HepG2 (cell line): ENCODE measurements around the gene CYB5B. TPM values are rescaled to one million over a fixed set of nuclear protein-coding genes. Genes with fewer than 3 reads are reported as not detected.

Experiments used
- AHDC1 ChIP-seq: sonication (generic); formaldehyde crosslinking; IDR thresholded peaks from 2 replicates; pipeline ENCODE4 v1.5.1; 2020; ENCODE audit warnings: mild to moderate bottlenecking, missing genetic modification reagents, borderline replicate concordance
- MAX ChIP-seq: IDR thresholded peaks from 2 replicates; pipeline ENCODE4 v1.6.1; 2012; ENCODE audit warnings: inconsistent platforms
- PHB2 ChIP-seq: fragments of 450-650 bp; IDR thresholded peaks from 2 replicates; pipeline ENCODE4 v1.6.1; 2018; ENCODE audit not compliant: partially characterized antibody
- RNF219 ChIP-seq: sonication (generic); formaldehyde crosslinking; IDR thresholded peaks from 2 replicates; pipeline ENCODE4 v1.5.0; 2020; ENCODE audit warnings: mild to moderate bottlenecking, missing genetic modification reagents
- UBTF ChIP-seq: sonication (generic); formaldehyde crosslinking; IDR thresholded peaks from 2 replicates; pipeline ENCODE4 v1.4.0; 2020; ENCODE audit warnings: mild to moderate bottlenecking, missing genetic modification reagents
- ZBTB46 ChIP-seq: sonication (generic); formaldehyde crosslinking; IDR thresholded peaks from 2 replicates; pipeline ENCODE4 v1.4.0; 2020; ENCODE audit warnings: mild to moderate bottlenecking, missing genetic modification reagents, borderline replicate concordance
- ZNF207 ChIP-seq: fragments of 450-650 bp; IDR thresholded peaks from 2 replicates; pipeline ENCODE4 v1.6.1; 2016; ENCODE audit warnings: antibody characterized with exemption, borderline replicate concordance
- ZNF362 ChIP-seq: sonication (generic); formaldehyde crosslinking; IDR thresholded peaks from 2 replicates; pipeline ENCODE4 v1.4.0; 2020; ENCODE audit warnings: missing genetic modification reagents, mild to moderate bottlenecking, borderline replicate concordance
- ZNF572 ChIP-seq: sonication (generic); formaldehyde crosslinking; IDR thresholded peaks from 2 replicates; pipeline ENCODE4 v1.5.1; 2020; ENCODE audit warnings: mild to moderate bottlenecking, missing genetic modification reagents
- polyA plus RNA-seq, 8 experiments: library from polyadenylated mRNA; depleted of rRNA in 3 of 8; stranded (reverse) in 7 of 8; unstranded in 1 of 8; fragments of >200 nt; fragmentation: Illumina TruSeq in 4 of 8; extraction: Trizol in 4 of 8; gene quantifications; 2 replicates each; pipeline versions ENCODE4 v1.2.1 to v1.2.3, GENCODE V29; 2011 to 2016; ENCODE audit warnings: low read depth in 4 of 8, missing spikeins in 1 of 8, mixed read lengths in 1 of 8; ENCODE audit not compliant: insufficient read depth in 1 of 8
- total RNA-seq, 5 experiments: library from RNA; depleted of rRNA; stranded (reverse); fragments of >200 nt; fragmentation: Illumina TruSeq; extraction: Trizol; gene quantifications; 2 replicates each; pipeline ENCODE4 v1.2.3, GENCODE V29; 2016; ENCODE audit warnings: low read depth in 1 of 5

The CYB5B gene
- total and polyA plus RNA-seq, 2 of the 13 experiments (the other 11 are each of a cell fraction or from before 2014, with no cell fraction given), result 234 to 432 TPM

GRCh38 chr16:69396187-69397061, 28.0 kb upstream of the CYB5B start (continued):
- TF ChIP-seq AHDC1 (CRISPR knock-in tag), result peak; percentile 98
- TF ChIP-seq ZNF572 (CRISPR knock-in tag), result no peak
- no peak for TF ChIP-seq ZNF207
- TF ChIP-seq ZNF362, result peak; percentile 95
- peak; percentile 54; the same call in 1 of the 2 replicates for TF ChIP-seq RNF219 (CRISPR knock-in tag)
- TF ChIP-seq UBTF (CRISPR knock-in tag), result no peak
- no peak for TF ChIP-seq PHB2
- TF ChIP-seq MAX, result peak; percentile 44; the same call in 1 of the 2 replicates
- TF ChIP-seq ZBTB46 (CRISPR knock-in tag), result no peak
